Endometrial microvascular endothelial cells (primary cell): ENCODE measurements around the gene NFAM1. TPM values are rescaled to one million over a fixed set of nuclear protein-coding genes. Genes with fewer than 3 reads are reported as not detected.

Source experiments
- in situ Hi-C: cut with HindIII; loops from 2 replicates; pipeline ENCODE4 v1.10.0; 2017; ENCODE audit warnings: low sequenced_read_pairs, low pct_unique_long_range_greater_than_20kb; ENCODE audit errors: inconsistent ontology term
- total RNA-seq: library from RNA; depleted of rRNA; stranded (reverse); fragments of >200 nt; gene quantifications from one replicate; pipeline ENCODE4 v1.2.3, GENCODE V29; 2015; ENCODE audit errors: inconsistent ontology term

The NFAM1 gene
- total RNA-seq: not detected

GRCh38 chr22:42432020-42432596 lies at the start of gene NFAM1:
Gene NFAM1 (minus strand): TSS chr22:42432403. CDS start chr22:42432357, 46 bp downstream.
- in situ Hi-C loops: loop anchor here (25.0 kb wide), 1 partner anchor 95 kb away; no protein-coding TSS in a partner anchor

- in situ Hi-C loops: no loop called here
Observed at GRCh38 chr22:42475122-42475521, 42.9 kb upstream of the NFAM1 start.

DNA sequence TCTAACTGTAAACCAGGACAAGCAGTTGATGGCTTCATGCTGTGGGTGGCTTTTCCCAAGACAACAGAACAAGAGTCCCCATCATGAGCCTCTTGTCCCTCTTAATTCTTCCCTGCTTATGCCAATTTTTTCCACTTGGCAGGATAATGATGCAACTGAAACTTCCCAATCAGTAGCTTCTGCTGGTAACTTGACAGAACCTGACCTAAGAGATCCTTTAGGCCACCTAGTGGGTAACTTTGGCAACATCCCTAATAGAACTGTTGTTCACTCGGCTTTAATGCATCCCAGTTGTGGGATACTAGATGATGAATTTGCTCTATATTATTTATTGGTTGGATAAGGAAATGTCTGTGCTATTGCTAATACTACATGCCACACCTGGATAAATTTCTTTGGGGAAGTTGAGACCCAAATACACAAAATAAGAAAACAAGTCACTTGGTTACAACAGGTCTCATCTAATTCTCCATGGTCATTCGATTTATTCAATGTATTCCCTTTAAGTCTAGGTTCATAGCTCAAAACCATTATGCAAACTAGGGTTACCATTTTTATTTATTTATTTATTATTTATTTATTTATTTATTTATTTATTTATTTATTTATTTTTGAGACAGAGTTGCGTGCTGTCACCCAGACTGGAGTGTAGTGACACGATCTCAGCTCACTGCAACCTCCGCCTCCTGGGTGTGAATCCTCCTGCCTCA lies 41.4 kb upstream of the NFAM1 start:
- in situ Hi-C loops: no loop called here

DNA sequence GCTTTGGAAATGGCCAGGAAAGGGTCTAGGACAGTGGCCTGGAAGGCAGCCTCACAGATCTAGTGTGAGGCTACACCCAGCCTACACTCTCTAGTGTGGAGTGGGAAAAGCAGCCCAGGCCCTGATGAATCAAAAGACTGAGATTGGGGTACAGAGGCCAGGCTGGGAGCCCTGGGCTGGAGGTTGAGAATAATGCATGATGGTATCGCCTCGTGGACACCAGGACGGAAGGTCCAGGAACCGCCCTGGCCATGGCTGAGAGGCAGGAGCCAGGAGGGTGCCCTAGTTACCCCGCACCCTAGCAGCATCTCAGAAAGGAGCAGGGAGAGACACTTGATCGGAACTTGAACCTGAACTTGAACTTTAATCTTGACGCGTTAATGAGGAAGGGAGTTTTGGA lies 40.5 kb upstream of the NFAM1 start:
- in situ Hi-C loops: no loop called here

- in situ Hi-C loops: no loop called here
Observed at GRCh38 chr22:42471441-42471840, 39.2 kb upstream of the NFAM1 start.

- in situ Hi-C loops: no loop called here
Observed at GRCh38 chr22:42470366-42471082, 38.3 kb upstream of the NFAM1 start.

DNA sequence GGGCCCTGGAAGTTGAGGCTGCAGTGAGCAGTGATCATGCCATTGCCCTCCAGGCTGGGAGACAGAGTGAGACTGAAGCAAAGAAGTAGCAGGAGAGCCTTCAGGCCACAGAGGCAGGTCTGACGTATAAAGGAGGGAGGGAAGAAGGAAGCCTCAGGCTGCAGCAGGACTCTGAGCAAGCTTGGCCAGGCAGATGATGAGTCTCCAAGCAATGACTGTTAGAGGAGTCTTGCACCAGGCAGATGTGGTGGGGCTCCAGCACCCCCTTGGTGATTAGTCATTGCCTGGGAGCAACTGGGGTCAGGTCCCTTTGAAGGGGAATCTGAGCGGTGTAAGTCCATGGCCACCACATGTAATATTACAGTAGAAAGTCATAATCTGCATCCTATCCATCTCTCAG lies 36.6 kb upstream of the NFAM1 start:
- in situ Hi-C loops: no loop called here

GRCh38 chr22:42462016-42462415 lies 29.8 kb upstream of the NFAM1 start:
- in situ Hi-C loops: no loop called here

- in situ Hi-C loops: no loop called here
Observed at GRCh38 chr22:42461511-42461910, 29.3 kb upstream of the NFAM1 start.

DNA sequence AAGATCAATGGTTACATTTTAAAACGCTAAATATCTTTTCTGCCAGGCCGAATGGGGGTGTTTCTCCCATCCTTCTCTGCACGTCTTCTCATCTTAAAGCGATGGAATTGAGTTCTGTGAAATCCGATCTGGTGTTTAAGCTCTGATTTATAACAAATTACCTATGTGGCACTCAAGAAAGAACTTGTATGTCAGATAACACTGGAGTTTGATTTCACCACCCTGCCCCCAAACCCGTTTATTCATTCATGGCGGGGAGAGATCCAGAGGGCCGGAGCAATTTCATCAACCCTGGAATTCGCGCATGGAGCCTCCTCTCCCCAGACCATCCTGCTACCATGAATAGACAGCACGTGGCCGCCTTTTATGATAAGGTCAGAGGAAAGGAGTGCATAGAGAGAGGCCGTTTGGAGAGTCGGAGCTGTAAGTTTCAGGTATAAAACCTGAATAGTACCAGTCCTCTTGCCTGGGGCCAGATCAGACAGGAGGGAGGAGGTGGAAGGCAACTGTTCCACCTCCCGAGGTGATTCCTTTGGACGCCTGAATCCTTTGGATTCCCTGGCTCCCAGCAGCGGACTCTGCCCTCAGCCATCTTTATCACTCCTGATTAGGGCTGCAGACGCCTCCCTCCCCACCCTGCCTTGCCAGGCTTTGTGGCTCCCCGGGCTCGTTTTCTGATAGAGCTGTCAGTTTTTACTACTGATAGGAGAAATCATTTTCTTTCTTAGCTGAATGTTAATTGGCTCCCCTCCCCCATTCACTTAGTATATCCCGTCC lies 27.3 kb upstream of the NFAM1 start:
- in situ Hi-C loops: no loop called here

- in situ Hi-C loops: no loop called here
Observed at GRCh38 chr22:42452916-42453315, 20.7 kb upstream of the NFAM1 start.

GRCh38 chr22:42452456-42452855 lies 20.3 kb upstream of the NFAM1 start:
- in situ Hi-C loops: no loop called here

DNA sequence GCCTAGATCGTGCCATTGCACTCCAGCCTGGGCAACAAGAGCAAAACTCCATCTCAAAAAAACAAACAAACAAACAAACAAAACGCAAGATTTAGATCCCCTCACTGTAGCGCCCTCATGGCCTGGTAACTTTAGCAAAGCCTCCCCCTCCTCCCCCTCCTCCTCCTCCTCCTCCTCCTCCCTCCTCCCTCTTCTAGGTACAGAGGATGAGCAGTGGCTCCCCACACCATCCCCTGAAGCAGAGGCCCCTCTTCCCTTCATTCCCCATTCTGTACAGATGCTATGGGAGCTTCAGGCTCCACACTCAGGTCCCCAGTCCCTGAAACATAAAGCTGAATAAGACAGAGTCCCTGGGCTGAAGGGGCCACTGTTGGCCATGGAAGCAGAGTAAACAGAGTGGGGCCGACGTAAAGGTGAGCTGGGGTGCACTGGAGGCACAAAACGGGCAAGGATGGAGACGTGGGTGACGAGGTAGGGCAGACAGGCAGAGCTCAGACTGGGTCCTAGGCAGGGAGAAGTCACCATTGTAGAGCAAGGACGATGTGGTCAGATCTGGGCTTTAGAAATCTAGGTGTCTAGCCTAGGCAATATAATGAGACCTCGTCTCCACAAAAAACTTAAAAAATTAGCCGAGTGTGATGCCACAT lies 19.4 kb upstream of the NFAM1 start:
- in situ Hi-C loops: no loop called here

- in situ Hi-C loops: no loop called here
Observed at GRCh38 chr22:42450862-42451261, 18.7 kb upstream of the NFAM1 start.

DNA sequence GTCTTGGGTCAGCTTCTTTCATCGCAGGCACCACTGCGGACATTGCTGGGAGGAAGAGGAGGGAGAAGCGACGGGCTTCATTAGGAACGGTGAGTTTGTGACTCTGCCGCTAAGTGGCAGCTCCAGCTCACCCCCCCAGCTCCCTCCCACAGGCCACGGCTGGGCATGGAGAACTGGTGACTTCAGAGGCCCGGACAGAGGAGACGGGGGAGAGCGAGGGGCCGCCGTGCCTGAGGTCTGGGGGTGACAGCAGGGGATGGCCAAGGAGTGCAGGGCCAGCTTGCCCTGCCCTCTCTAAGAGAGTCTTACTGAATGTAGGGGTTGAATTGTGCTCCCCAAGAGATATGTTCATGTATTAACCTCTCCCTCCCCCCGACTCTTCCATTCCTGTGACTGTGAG lies 13.9 kb upstream of the NFAM1 start:
- in situ Hi-C loops: loop anchor here (25.0 kb wide), 1 partner anchor 109 kb away; no protein-coding TSS in a partner anchor

DNA sequence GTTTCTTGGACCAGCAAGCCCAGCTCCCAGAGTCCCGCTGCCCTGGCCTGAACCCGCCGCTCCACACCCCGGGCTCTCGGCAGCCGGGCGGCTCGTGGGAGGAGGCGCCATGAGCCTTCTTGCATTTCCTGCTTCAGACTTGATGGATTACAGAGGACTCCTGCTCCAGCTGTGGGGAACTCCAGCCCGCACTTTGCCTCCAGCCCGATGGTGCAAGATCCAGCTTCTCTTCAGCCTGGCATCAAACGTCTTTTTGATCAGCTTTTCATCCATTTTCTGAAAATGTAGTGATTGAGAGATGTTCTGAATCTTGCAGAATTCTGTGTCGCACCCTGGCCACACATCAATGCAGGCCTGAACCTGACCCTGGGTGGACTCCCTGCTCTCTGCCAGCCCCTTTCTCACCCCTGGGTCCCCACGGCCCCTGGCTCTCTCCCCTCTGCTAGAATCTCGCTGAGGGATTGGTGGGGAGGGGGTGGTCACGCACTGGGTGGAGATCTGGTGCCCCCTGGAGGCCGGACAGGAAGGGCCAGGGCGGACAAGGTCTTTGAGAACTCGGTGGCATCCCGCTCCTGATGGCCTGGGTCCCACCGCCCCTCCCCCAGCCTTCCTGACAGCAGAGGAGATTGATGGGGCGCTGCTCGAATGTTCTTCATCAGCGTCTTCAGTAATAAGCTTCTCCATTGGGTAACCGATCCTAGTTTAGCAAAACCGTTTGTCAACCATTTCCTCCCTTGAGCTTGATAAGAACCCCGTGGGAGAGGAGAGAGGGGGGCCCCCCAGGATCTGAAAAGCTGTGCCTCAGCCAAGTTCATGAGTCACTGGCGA lies 12.1 kb upstream of the NFAM1 start:
- in situ Hi-C loops: loop anchor here (25.0 kb wide), 1 partner anchor 107 kb away; no protein-coding TSS in a partner anchor

DNA sequence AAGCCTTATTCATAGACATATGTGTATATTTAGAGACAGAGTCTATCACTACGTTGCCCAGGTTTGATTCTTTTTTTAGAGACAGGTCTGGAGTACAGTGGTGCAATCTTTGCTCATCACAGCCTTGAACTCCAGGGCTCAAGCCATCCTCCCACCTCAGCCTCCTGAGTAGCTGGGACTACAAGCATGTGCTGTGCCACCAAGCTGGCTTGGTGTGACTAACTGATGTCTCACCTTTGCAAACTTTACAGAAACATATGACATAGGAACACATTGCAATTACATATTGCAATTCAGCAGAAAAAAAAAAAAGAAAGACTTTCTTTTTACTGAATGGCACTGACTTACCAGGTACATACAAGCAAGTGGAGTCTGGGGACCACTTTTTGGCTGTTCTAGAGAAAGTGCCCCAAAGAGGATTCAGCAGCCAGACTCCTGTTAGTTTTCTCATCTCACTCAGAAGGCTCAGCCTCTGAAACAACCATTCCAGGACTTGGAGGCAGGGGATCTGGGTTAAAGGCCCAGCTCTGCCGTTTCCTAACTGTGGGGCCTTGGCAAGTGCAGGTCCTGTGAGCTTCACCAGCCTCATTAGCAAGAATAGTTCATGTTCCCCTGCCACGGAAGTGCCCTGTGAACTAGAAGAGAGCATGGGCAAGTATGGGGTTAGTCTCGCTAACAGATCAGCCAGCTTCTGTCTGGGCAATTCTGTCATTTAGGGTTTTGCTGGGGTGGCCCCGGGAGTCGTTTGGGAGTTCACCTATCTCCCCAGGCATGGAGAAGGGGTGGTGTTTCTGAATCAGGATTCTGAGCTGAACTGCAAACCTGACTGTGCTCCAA lies 11.3 kb upstream of the NFAM1 start:
- in situ Hi-C loops: loop anchor here (25.0 kb wide), 1 partner anchor 106 kb away; no protein-coding TSS in a partner anchor
